IMR-90 (cell line): ENCODE data around the gene HOXC13. TPM values are rescaled to one million over a fixed set of nuclear protein-coding genes. Genes with fewer than 3 reads are reported as not detected.

Experiments used
- ATAC-seq: fragments of 200-7000 bp; cut with Tn5 transposase; 2 replicates; pipeline ENCODE4 v1.9.1; 2020; ENCODE audit warnings: low read depth, mild to moderate bottlenecking, moderate library complexity
- BruUV-seq: library from RNA; stranded (reverse); fragments of 400-500 nt; replicated peaks from 2 replicates; lab custom pipeline; 2021; lab: Mats Ljungman, UMichigan
- CTCF ChIA-PET: fragments of 300-600 bp; formaldehyde crosslinking; extraction: SDS; loops from one replicate; lab custom pipeline; 2021; ENCODE audit warnings: antibody characterized with exemption; lab: Yijun Ruan, JAX
- POLR2A ChIA-PET: fragments of 300-600 bp; sonication (Branson Sonifier 250); formaldehyde crosslinking; loops from one replicate; lab custom pipeline; 2022; ENCODE audit warnings: antibody characterized with exemption; ENCODE audit not compliant: unreplicated experiment; lab: Charles Lee
- DNase-seq: peaks from one replicate; pipeline ENCODE4 v3.0.0; 2013
- H2AFZ ChIP-seq: replicated peaks from 2 replicates; pipeline ENCODE3; 2013; ENCODE audit warnings: low read length, mild to moderate bottlenecking; ENCODE audit not compliant: poor library complexity
- H2AK5ac ChIP-seq: 2 replicates; pipeline ENCODE4 v1.6.1; 2013; ENCODE audit warnings: low read depth, low read length, inconsistent platforms
- H2AK9ac ChIP-seq: replicated peaks from 2 replicates; pipeline ENCODE3; 2013; ENCODE audit warnings: mild to moderate bottlenecking, low read depth, low read length, moderate library complexity; ENCODE audit not compliant: poor library complexity
- H2BK120ac ChIP-seq: 2 replicates; pipeline ENCODE4 v1.6.1; 2013; ENCODE audit warnings: low read depth, low read length, inconsistent platforms
- H2BK15ac ChIP-seq: 3 replicates; pipeline ENCODE4 v1.6.1; 2013; ENCODE audit warnings: low read depth, low read length, inconsistent platforms
- H2BK20ac ChIP-seq: 2 replicates; pipeline ENCODE4 v1.6.1; 2013; ENCODE audit warnings: low read depth, mild to moderate bottlenecking, inconsistent platforms, low read length, moderate library complexity
- H2BK5ac ChIP-seq: 2 replicates; pipeline ENCODE4 v1.6.1; 2013; ENCODE audit warnings: mild to moderate bottlenecking, low read depth, low read length, inconsistent platforms; ENCODE audit not compliant: poor library complexity, severe bottlenecking
- H3K14ac ChIP-seq: replicated peaks from 2 replicates; pipeline ENCODE4 v1.6.1; 2013; ENCODE audit warnings: low read depth, low read length, inconsistent platforms
- H3K18ac ChIP-seq: 2 replicates; pipeline ENCODE4 v1.6.1; 2013; ENCODE audit warnings: low read depth, low read length, control low read depth
- H3K23ac ChIP-seq: 2 replicates; pipeline ENCODE4 v1.6.1; 2013; ENCODE audit warnings: low read depth, low read length, inconsistent platforms
- H3K27ac ChIP-seq: 2 replicates; pipeline ENCODE4 v1.5.1; 2013; ENCODE audit warnings: mild to moderate bottlenecking, control low read depth, low read length; ENCODE audit not compliant: insufficient read depth
- H3K27me3 ChIP-seq: 2 replicates; pipeline ENCODE4 v1.6.1; 2013; ENCODE audit warnings: low read length; ENCODE audit not compliant: control insufficient read depth, insufficient read depth
- H3K36me3 ChIP-seq: 2 replicates; pipeline ENCODE4 v1.6.1; 2013; ENCODE audit warnings: low read length, mixed read lengths; ENCODE audit not compliant: control insufficient read depth, insufficient read depth
- H3K4ac ChIP-seq: 2 replicates; pipeline ENCODE4 v1.6.1; 2013; ENCODE audit warnings: low read depth, low read length, inconsistent platforms
- H3K4me1 ChIP-seq: 2 replicates; pipeline ENCODE4 v1.6.1; 2013; ENCODE audit warnings: low read length, mixed read lengths; ENCODE audit not compliant: control insufficient read depth, insufficient read depth
- H3K4me2 ChIP-seq: 2 replicates; pipeline ENCODE4 v1.6.1; 2013; ENCODE audit warnings: low read depth, mild to moderate bottlenecking, control low read depth, low read length, moderate library complexity
- H3K4me3 ChIP-seq: 2 replicates; pipeline ENCODE4 v1.5.1; 2013; ENCODE audit warnings: low read depth, mild to moderate bottlenecking, control low read depth, low read length, moderate library complexity; ENCODE audit not compliant: insufficient read depth
- H3K56ac ChIP-seq: 2 replicates; pipeline ENCODE4 v1.6.1; 2013; ENCODE audit warnings: low read length, inconsistent platforms; ENCODE audit not compliant: insufficient read depth; ENCODE audit errors: extremely low read depth
- H3K79me1 ChIP-seq, 2 experiments: 2 replicates each; pipeline ENCODE4 v1.6.1; 2013; ENCODE audit warnings: low read length in 2 of 2, inconsistent platforms in 1 of 2, low read depth in 1 of 2
- H3K9ac ChIP-seq: 2 replicates; pipeline ENCODE4 v1.6.1; 2013; ENCODE audit warnings: low read depth, low read length, control low read depth
- H3K9me1 ChIP-seq: 2 replicates; pipeline ENCODE4 v1.6.1; 2013; ENCODE audit warnings: low read length, inconsistent platforms; ENCODE audit not compliant: insufficient read depth
- H3K9me3 ChIP-seq: 2 replicates; pipeline ENCODE4 v1.6.1; 2013; ENCODE audit warnings: low read length; ENCODE audit not compliant: control insufficient read depth, insufficient read depth
- H4K20me1 ChIP-seq: 2 replicates; pipeline ENCODE4 v1.6.1; 2013; ENCODE audit warnings: low read length, inconsistent platforms; ENCODE audit not compliant: insufficient read depth
- H4K5ac ChIP-seq: 2 replicates; pipeline ENCODE4 v1.6.1; 2013; ENCODE audit warnings: mild to moderate bottlenecking, low read depth, low read length, control low read depth
- H4K8ac ChIP-seq, 2 experiments: 2 replicates each; pipeline ENCODE4 v1.6.1; 2013; ENCODE audit warnings: low read depth in 2 of 2, low read length in 2 of 2, control low read depth in 1 of 2, inconsistent platforms in 1 of 2
- H4K91ac ChIP-seq: 2 replicates; pipeline ENCODE4 v1.6.1; 2013; ENCODE audit warnings: low read depth, low read length, inconsistent platforms; ENCODE audit not compliant: insufficient read depth
- BHLHE40 ChIP-seq: fragments of 150-350 bp; IDR thresholded peaks from 2 replicates; pipeline ENCODE4 v1.6.1; 2016; ENCODE audit warnings: mild to moderate bottlenecking, low read depth, low read length
- CEBPB ChIP-seq: IDR thresholded peaks from 2 replicates; pipeline ENCODE4 v1.6.1; 2012; ENCODE audit warnings: low read depth, low read length, improper control_type of control experiment
- CHD1 ChIP-seq: IDR thresholded peaks from 2 replicates; pipeline ENCODE4 v1.6.1; 2012; ENCODE audit warnings: low read depth, low read length, improper control_type of control experiment
- CTCF ChIP-seq: conservative IDR thresholded peaks from 2 replicates; pipeline ENCODE4 v1.5.1; 2012; ENCODE audit warnings: mild to moderate bottlenecking, low read depth, low read length, improper control_type of control experiment
- ELK1 ChIP-seq: fragments of 150-350 bp; IDR thresholded peaks from 2 replicates; pipeline ENCODE4 v1.6.1; 2016; ENCODE audit warnings: low read depth, mild to moderate bottlenecking, low read length, moderate library complexity, borderline replicate concordance
- FOS ChIP-seq: fragments of 150-350 bp; IDR thresholded peaks from 2 replicates; pipeline ENCODE4 v1.6.1; 2016; ENCODE audit warnings: low read depth, low read length
- MAFK ChIP-seq: IDR thresholded peaks from 2 replicates; pipeline ENCODE4 v1.6.1; 2012; ENCODE audit warnings: low read depth, low read length, improper control_type of control experiment
- MAZ ChIP-seq: IDR thresholded peaks from 2 replicates; pipeline ENCODE4 v1.6.1; 2012; ENCODE audit warnings: low read depth, mild to moderate bottlenecking, low read length, improper control_type of control experiment, moderate library complexity, borderline replicate concordance
- MXI1 ChIP-seq: IDR thresholded peaks from 2 replicates; pipeline ENCODE4 v1.6.1; 2012; ENCODE audit warnings: low read depth, mild to moderate bottlenecking, low read length, moderate library complexity, borderline replicate concordance
- NFE2L2 ChIP-seq: fragments of 150-350 bp; IDR thresholded peaks from 2 replicates; pipeline ENCODE4 v1.6.1; 2016; ENCODE audit warnings: low read depth, mild to moderate bottlenecking, low read length
- POLR2A ChIP-seq: IDR thresholded peaks from 2 replicates; pipeline ENCODE4 v1.6.1; 2012; ENCODE audit warnings: mild to moderate bottlenecking, low read depth, low read length
- RAD21 ChIP-seq: IDR thresholded peaks from 2 replicates; pipeline ENCODE4 v1.6.1; 2012; ENCODE audit warnings: low read length, improper control_type of control experiment
- RCOR1 ChIP-seq: IDR thresholded peaks from 2 replicates; pipeline ENCODE4 v1.6.1; 2012; ENCODE audit warnings: mild to moderate bottlenecking, low read length, improper control_type of control experiment; ENCODE audit not compliant: insufficient replicate concordance
- RFX5 ChIP-seq: IDR thresholded peaks from 2 replicates; pipeline ENCODE4 v1.8.0; 2012; ENCODE audit warnings: low read depth, mild to moderate bottlenecking, low read length, moderate library complexity
- SMC3 ChIP-seq: fragments of 150-350 bp; IDR thresholded peaks from 2 replicates; pipeline ENCODE4 v1.6.1; 2016; ENCODE audit warnings: low read depth, mild to moderate bottlenecking, antibody characterized with exemption, low read length, moderate library complexity
- USF2 ChIP-seq: fragments of 150-350 bp; IDR thresholded peaks from 2 replicates; pipeline ENCODE4 v1.6.1; 2017; ENCODE audit warnings: mild to moderate bottlenecking, antibody characterized with exemption, low read length, low read depth
- WGBS, 2 experiments: methylation state at CpG; one replicate each; pipeline versions ENCODE4 v1.1.5 to v1.1.7; 2013; ENCODE audit warnings: missing lambda C conversion rate in 2 of 2; ENCODE audit not compliant: insufficient read length in 1 of 2; ENCODE audit errors: extremely low coverage in 2 of 2; 5-methylcytosine and 5-hydroxymethylcytosine counted together
- dilution Hi-C: fragments of 300-500 bp; cut with HindIII; formaldehyde crosslinking; loops from one replicate; pipeline ENCODE4 v1.14.3; 2018; ENCODE audit warnings: low sequenced_read_pairs; ENCODE audit not compliant: unreplicated experiment
- in situ Hi-C: fragments of 300-500 bp; cut with MboI; formaldehyde crosslinking; loops from 3 replicates; pipeline ENCODE4 v1.14.3; 2019; ENCODE audit warnings: low sequenced_read_pairs, inconsistent platforms, mixed read lengths
- intact Hi-C: fragments of 100-400 bp; cut with micrococcal nuclease; formaldehyde crosslinking; loops from 2 replicates; pipeline ENCODE4 v1.10.0; 2022
- polyA plus RNA-seq, 3 experiments: library from polyadenylated mRNA; depleted of rRNA; stranded (reverse); fragments of >200 nt; gene quantifications; 2 replicates each; pipeline ENCODE4 v1.2.3, GENCODE V29; 2012; ENCODE audit warnings: low replicate concordance in 1 of 3
- total RNA-seq: library from RNA; depleted of rRNA; stranded (reverse); fragments of >200 nt; gene quantifications from 2 replicates; pipeline ENCODE4 v1.2.3, GENCODE V29; 2012

Gene HOXC13
- total and polyA plus RNA-seq, 2 of the 4 experiments (the other 2 are of a cell fraction): not detected

GRCh38 chr12:53983568-53983949, 44.9 kb downstream of the HOXC13 start:
- Histone ChIP-seq H2AFZ (no peak overlapping the region), H2BK20ac (no peak overlapping the region), H3K4ac (no peak overlapping the region), H3K56ac (no peak overlapping the region), H3K23ac (no peak overlapping the region), H4K8ac (no peak overlapping the region), H2AK5ac (no peak overlapping the region), H4K91ac (no peak overlapping the region), H2BK5ac (no peak overlapping the region), H3K27me3 (peaks cover 95% of the 10 kb centered on the region), H2AK9ac (no peak overlapping the region), H2BK120ac (no peak overlapping the region), H4K20me1 (no peaks in the 10 kb centered on the region), H3K36me3 (no peaks in the 10 kb centered on the region), H3K9me3 (peaks cover 6% of the 10 kb centered on the region), H3K14ac (no peak overlapping the region), H3K9me1 (no peaks in the 10 kb centered on the region), H3K27ac (no peak overlapping the region), H3K79me1 (no peaks in the 10 kb centered on the region), H4K5ac (no peak overlapping the region), H2BK15ac (no peak overlapping the region), H3K9ac (no peak overlapping the region), H3K4me3 (no peak overlapping the region), H3K4me1 (no peaks in the 10 kb centered on the region), H3K4me2 (no peak overlapping the region), H3K18ac (no peak overlapping the region)
- intact Hi-C loops: no loop called here
- no peak for ATAC-seq
- in situ Hi-C loops: no loop called here
- 0% methylated on average over 2 of the region's 17 CpGs; no CpG with 5 or more reads in 1 of the 2 experiments for WGBS, 2 experiments
- ChIA-PET CTCF (no interaction called here), POLR2A (no interaction called here)
- DNase-seq: no peak
- dilution Hi-C loops: no loop called here
- TF ChIP-seq MXI1 (no peak), RCOR1 (no peak), RAD21 (no peak), MAFK (no peak), CEBPB (no peak), CTCF (no peak), RFX5 (no peak), ELK1 (no peak), MAZ (no peak), NFE2L2 (no peak), USF2 (no peak), FOS (no peak), BHLHE40 (no peak), CHD1 (no peak), POLR2A (no peak), SMC3 (no peak)
- no TSS peak for BruUV-seq
